Liver (tissue), 9 donors: Measurements from ENCODE around the gene TLE2. TPM values are rescaled to one million over a fixed set of nuclear protein-coding genes. Genes with fewer than 3 reads are reported as not detected.

ENCODE experiments used
- DNase-seq: peaks from one replicate; pipeline ENCODE4 v3.0.0-alpha.2; 2017; ENCODE audit warnings: low spot score
- H3K27ac ChIP-seq, 2 donors: one replicate each; pipeline ENCODE4 v1.7.0; 2013; ENCODE audit warnings: inconsistent platforms in 2 of 2, low read length in 2 of 2, control low read depth in 1 of 2, low read depth in 1 of 2, mild to moderate bottlenecking in 1 of 2
- H3K27me3 ChIP-seq, 4 donors: one replicate each; pipeline versions ENCODE4 v1.6.1 to v1.7.0; 2013; ENCODE audit warnings: low read length in 3 of 4, inconsistent platforms in 1 of 4, mild to moderate bottlenecking in 1 of 4, moderate library complexity in 1 of 4; ENCODE audit not compliant: control insufficient read depth in 4 of 4, insufficient read depth in 4 of 4
- H3K36me3 ChIP-seq, 4 donors: one replicate each; pipeline versions ENCODE4 v1.6.1 to v1.7.0; 2013; ENCODE audit warnings: low read length in 3 of 4, mild to moderate bottlenecking in 3 of 4, low read depth in 1 of 4, moderate library complexity in 1 of 4; ENCODE audit not compliant: control insufficient read depth in 4 of 4, insufficient read depth in 3 of 4
- H3K4me1 ChIP-seq, 4 donors: one replicate each; pipeline versions ENCODE4 v1.6.1 to v1.7.0; 2013; ENCODE audit warnings: low read length in 3 of 4, mild to moderate bottlenecking in 3 of 4, moderate library complexity in 1 of 4; ENCODE audit not compliant: control insufficient read depth in 4 of 4, insufficient read depth in 4 of 4
- H3K4me3 ChIP-seq, 3 donors: one replicate each; pipeline versions ENCODE4 v1.6.1 to v1.7.0; 2013; ENCODE audit warnings: low read length in 3 of 3, control low read depth in 1 of 3, low read depth in 1 of 3, mild to moderate bottlenecking in 1 of 3
- H3K9ac ChIP-seq, 2 donors: one replicate each; pipeline ENCODE4 v1.7.0; 2013; ENCODE audit warnings: low read length in 2 of 2, mild to moderate bottlenecking in 2 of 2, moderate library complexity in 2 of 2, control low read depth in 1 of 2, low read depth in 1 of 2
- H3K9me3 ChIP-seq, 4 donors: one replicate each; pipeline versions ENCODE4 v1.6.1 to v1.7.0; 2013; ENCODE audit warnings: low read length in 3 of 4; ENCODE audit not compliant: control insufficient read depth in 4 of 4
- EGR1 ChIP-seq, 2 donors: IDR thresholded peaks; 2 replicates each; pipeline ENCODE4 v1.6.1; 2016 to 2018; ENCODE audit warnings: antibody characterized with exemption in 2 of 2, low read depth in 2 of 2
- FOXA1 ChIP-seq: IDR thresholded peaks from 2 replicates; pipeline ENCODE4 v1.6.1; 2016; ENCODE audit warnings: antibody characterized with exemption
- FOXA2 ChIP-seq: IDR thresholded peaks from 2 replicates; pipeline ENCODE4 v1.6.1; 2016; ENCODE audit warnings: antibody characterized with exemption
- GABPA ChIP-seq, 2 donors: IDR thresholded peaks in 1 of 2; conservative IDR thresholded peaks in 1 of 2; 2 replicates each; pipeline ENCODE4 v1.6.1; 2016; ENCODE audit warnings: antibody characterized with exemption in 2 of 2, mild to moderate bottlenecking in 1 of 2, moderate library complexity in 1 of 2
- JUND ChIP-seq, 2 donors: IDR thresholded peaks; 2 replicates each; pipeline ENCODE4 v1.6.1; 2016; ENCODE audit warnings: antibody characterized with exemption in 2 of 2
- RAD21 ChIP-seq, 2 donors: IDR thresholded peaks; 2 replicates each; pipeline ENCODE4 v1.6.1; 2016; ENCODE audit warnings: antibody characterized with exemption in 2 of 2, mild to moderate bottlenecking in 2 of 2
- TAF1 ChIP-seq: conservative IDR thresholded peaks from 2 replicates; pipeline ENCODE4 v1.6.1; 2016; ENCODE audit warnings: antibody characterized with exemption, mild to moderate bottlenecking
- WGBS: extraction: QIAGEN DNeasy Blood & Tissue Kit; methylation state at CpG from one replicate; pipeline ENCODE4 v1.1.7; 2013; 5-methylcytosine and 5-hydroxymethylcytosine counted together
- polyA plus RNA-seq, 2 donors: library from polyadenylated mRNA; stranded (reverse) in 1 of 2; unstranded in 1 of 2; fragments of 200-250 nt in 1 of 2; fragments of >200 nt in 1 of 2; fragmentation: Nextera tagmentation in 1 of 2; extraction: Ambion mirVana in 1 of 2; gene quantifications; one replicate each; pipeline versions ENCODE4 v1.2.1 to v1.2.3, GENCODE V29; 2013 to 2015
- total RNA-seq, 2 donors: library from RNA; depleted of rRNA; stranded (reverse); fragments of >200 nt; gene quantifications; one replicate each; pipeline ENCODE4 v1.2.3, GENCODE V29; 2014
- TF ChIP-seq, protein P1 (sequence below): IDR thresholded peaks from 2 replicates; pipeline ENCODE4 v1.6.1; 2016; ENCODE audit warnings: antibody characterized with exemption
- TF ChIP-seq, protein P2 (sequence below): IDR thresholded peaks from 2 replicates; pipeline ENCODE4 v1.6.1; 2016; ENCODE audit warnings: antibody characterized with exemption
- donor health status: healthy.
- donor health status: healthy.
- donor health status: healthy.
- donor health status: healthy.
- donor health status: healthy.

The TLE2 gene
- total and polyA plus RNA-seq, 4 donors, result 3.6 to 9.3 (median 5.8) TPM

DNA sequence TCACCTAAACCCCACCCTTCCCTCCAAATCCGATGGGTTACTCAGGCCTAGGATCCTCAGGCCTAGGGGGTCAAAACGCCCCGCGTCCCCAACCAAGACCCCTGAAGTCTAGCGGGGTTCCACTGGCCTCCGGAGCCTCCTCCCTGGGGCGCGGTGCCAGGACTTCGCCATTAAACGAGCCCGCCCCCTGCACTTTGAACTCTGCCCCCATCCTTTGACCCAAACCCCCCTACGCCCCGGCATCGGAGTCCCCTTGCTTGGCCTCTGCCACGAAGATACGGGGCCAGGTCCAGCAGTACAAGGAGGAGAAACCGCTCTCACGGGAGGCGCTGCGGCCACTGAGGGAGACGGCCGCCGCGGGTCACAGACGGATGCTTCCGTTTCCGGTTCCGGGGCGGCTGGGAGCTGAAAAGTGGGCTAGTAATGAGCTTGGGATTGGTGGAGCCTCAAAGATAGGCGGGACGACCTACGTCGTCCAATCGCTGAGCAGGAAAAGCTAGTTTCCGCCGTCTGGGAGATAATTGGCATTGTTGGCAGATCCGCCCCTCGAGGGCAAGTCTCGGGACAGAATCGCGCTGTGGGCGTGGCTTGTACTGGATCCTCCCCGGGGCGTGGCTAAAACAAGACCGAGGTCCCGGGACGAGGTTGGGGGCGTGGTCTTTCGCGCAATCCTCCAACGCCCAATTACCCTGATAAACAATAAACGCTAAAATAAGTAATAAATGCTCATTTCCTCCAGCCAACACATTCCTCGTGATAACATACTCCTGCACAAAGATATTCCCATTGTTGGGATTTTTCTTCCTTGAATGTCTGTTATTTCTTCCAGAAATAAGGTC lies 78.6 kb downstream of the TLE2 start (continued):
- peak; percentile 77 for TF ChIP-seq TAF1
- TF ChIP-seq FOXA1, result no peak
- no peak for TF ChIP-seq JUND (IDR thresholded peaks at IDR 0.05)
- TF ChIP-seq GABPA (IDR thresholded peaks at IDR 0.05 in 1 of 2, conservative IDR thresholded peaks at IDR 0.05 in 1 of 2), result peak; percentile 97 to 99
- TF ChIP-seq, protein P1, sequence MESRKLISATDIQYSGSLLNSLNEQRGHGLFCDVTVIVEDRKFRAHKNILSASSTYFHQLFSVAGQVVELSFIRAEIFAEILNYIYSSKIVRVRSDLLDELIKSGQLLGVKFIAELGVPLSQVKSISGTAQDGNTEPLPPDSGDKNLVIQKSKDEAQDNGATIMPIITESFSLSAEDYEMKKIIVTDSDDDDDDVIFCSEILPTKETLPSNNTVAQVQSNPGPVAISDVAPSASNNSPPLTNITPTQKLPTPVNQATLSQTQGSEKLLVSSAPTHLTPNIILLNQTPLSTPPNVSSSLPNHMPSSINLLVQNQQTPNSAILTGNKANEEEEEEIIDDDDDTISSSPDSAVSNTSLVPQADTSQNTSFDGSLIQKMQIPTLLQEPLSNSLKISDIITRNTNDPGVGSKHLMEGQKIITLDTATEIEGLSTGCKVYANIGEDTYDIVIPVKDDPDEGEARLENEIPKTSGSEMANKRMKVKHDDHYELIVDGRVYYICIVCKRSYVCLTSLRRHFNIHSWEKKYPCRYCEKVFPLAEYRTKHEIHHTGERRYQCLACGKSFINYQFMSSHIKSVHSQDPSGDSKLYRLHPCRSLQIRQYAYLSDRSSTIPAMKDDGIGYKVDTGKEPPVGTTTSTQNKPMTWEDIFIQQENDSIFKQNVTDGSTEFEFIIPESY, result peak; percentile 97
- TF ChIP-seq, protein P2, sequence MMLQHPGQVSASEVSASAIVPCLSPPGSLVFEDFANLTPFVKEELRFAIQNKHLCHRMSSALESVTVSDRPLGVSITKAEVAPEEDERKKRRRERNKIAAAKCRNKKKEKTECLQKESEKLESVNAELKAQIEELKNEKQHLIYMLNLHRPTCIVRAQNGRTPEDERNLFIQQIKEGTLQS, result no peak
- no peak for TF ChIP-seq FOXA2
- no peak for TF ChIP-seq RAD21 (IDR thresholded peaks at IDR 0.05)

DNA sequence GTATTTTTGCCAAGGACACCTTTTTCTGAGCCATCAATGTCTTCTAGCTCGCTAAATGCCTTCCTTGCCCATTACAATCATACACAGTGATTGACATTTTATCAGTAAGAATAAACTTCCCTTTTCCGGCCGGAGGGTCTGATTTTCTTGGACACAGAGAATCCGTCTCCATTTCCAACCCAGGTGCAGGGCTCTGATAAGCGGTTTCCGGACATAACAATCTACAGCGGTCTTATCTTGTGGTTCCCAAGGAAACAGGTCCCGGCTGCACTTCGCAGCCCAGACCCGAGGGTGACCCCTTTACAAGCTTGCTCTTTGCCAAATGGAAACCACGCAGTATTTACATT lies 79.2 kb downstream of the TLE2 start:
- Histone ChIP-seq H3K4me1 (peaks cover 6 to 23% (median 17%) of the 10 kb centered on the region in 4 donors), H3K9ac (peak overlapping the region; percentile 67 to 77), H3K36me3 (no peaks in the 10 kb centered on the region), H3K4me3 (peak overlapping the region; percentile 82 to 97 (median 93)), H3K27ac (peak overlapping the region; percentile 94 to 97), H3K27me3 (no peaks in the 10 kb centered on the region), H3K9me3 (no peaks in the 10 kb centered on the region)
- TF ChIP-seq FOXA2 (no peak), EGR1 (IDR thresholded peaks at IDR 0.05; ENCODE audit: low read depth in 2 of 2) (no peak), GABPA (IDR thresholded peaks at IDR 0.05 in 1 of 2, conservative IDR thresholded peaks at IDR 0.05 in 1 of 2) (no peak), JUND (IDR thresholded peaks at IDR 0.05) (no peak)
- TF ChIP-seq, protein P2, result no peak
- no peak for DNase-seq
- under 1% methylated on average over 11 of the region's 11 CpGs for WGBS

Other genes starting within 250 kb of the TLE2 start
- gene SGTA, start 246.0 kb downstream of the TLE2 start, total RNA-seq, result 10 to 100 TPM; 16.7 to 23.2 TPM
- gene SGTA, start 246.0 kb downstream of the TLE2 start, polyA plus RNA-seq, result 10 to 100 TPM; 18.9 to 38.4 TPM
- 10 to 100 TPM; 45.6 to 56.2 TPM for gene THOP1, start 243.8 kb downstream of the TLE2 start, total RNA-seq
- 10 to 100 TPM; 39.1 to 43.8 TPM for gene THOP1, start 243.8 kb downstream of the TLE2 start, polyA plus RNA-seq
- 1 to 10 TPM; 2.7 to 3.3 TPM for gene ZNF554, start 209.4 kb downstream of the TLE2 start, total RNA-seq
- 1 to 10 TPM in 1 of 2 donors, under 1 TPM in 1; 0.94 to 1.5 TPM for gene ZNF554, start 209.4 kb downstream of the TLE2 start, polyA plus RNA-seq
- gene ZNF555, start 187.8 kb downstream of the TLE2 start, total RNA-seq, result 1 to 10 TPM; 2.4 to 2.8 TPM
- 1 to 10 TPM; 1.3 to 2.0 TPM for gene ZNF555, start 187.8 kb downstream of the TLE2 start, polyA plus RNA-seq
- gene ZNF556, start 161.9 kb downstream of the TLE2 start, total RNA-seq, result under 1 TPM in 1 of 2 donors, not detected in 1; 0.08 TPM
- gene ZNF556, start 161.9 kb downstream of the TLE2 start, polyA plus RNA-seq, result not detected
- gene ZNF57, start 128.4 kb downstream of the TLE2 start, total RNA-seq, result 1 to 10 TPM; 1.4 to 2.8 TPM
- gene ZNF57, start 128.4 kb downstream of the TLE2 start, polyA plus RNA-seq, result 1 to 10 TPM; 1.3 to 2.1 TPM
- 1 to 10 TPM; 2.6 to 3.5 TPM for gene ZNF77, start 84.3 kb downstream of the TLE2 start, total RNA-seq
- 1 to 10 TPM in 1 of 2 donors, under 1 TPM in 1; 0.90 to 1.1 TPM for gene ZNF77, start 84.3 kb downstream of the TLE2 start, polyA plus RNA-seq
- gene TLE6, start 51.7 kb downstream of the TLE2 start, total RNA-seq, result 1 to 10 TPM in 1 of 2 donors, under 1 TPM in 1; 0.47 to 1.7 TPM
- 1 to 10 TPM in 1 of 2 donors, under 1 TPM in 1; 0.78 to 2.8 TPM for gene TLE6, start 51.7 kb downstream of the TLE2 start, polyA plus RNA-seq
- gene TLE5, start 33.2 kb upstream of the TLE2 start, total RNA-seq, result 10 to 100 TPM; 48.0 to 61.7 TPM
- gene TLE5, start 33.2 kb upstream of the TLE2 start, polyA plus RNA-seq, result 100 to 1,000 TPM in 1 of 2 donors, 10 to 100 TPM in 1; 47.2 to 166 TPM
- 10 to 100 TPM; 16.9 to 19.6 TPM for gene GNA11, start 65.1 kb upstream of the TLE2 start, total RNA-seq
- gene GNA11, start 65.1 kb upstream of the TLE2 start, polyA plus RNA-seq, result 10 to 100 TPM; 12.5 to 20.2 TPM
- 10 to 100 TPM in 1 of 2 donors, 1 to 10 TPM in 1; 1.6 to 10.4 TPM for gene GNA15, start 106.8 kb upstream of the TLE2 start, total RNA-seq
- gene GNA15, start 106.8 kb upstream of the TLE2 start, polyA plus RNA-seq, result 1 to 10 TPM in 1 of 2 donors, under 1 TPM in 1; 0.11 to 1.2 TPM
- gene S1PR4, start 149.5 kb upstream of the TLE2 start, total RNA-seq, result 10 to 100 TPM in 1 of 2 donors, 1 to 10 TPM in 1; 3.1 to 11.0 TPM
- gene S1PR4, start 149.5 kb upstream of the TLE2 start, polyA plus RNA-seq, result 1 to 10 TPM in 1 of 2 donors, under 1 TPM in 1; 0.93 to 1.2 TPM
- gene NCLN, start 156.7 kb upstream of the TLE2 start, total RNA-seq, result 10 to 100 TPM; 29.5 to 42.6 TPM
- gene NCLN, start 156.7 kb upstream of the TLE2 start, polyA plus RNA-seq, result 10 to 100 TPM; 34.2 to 50.8 TPM
- under 1 TPM; 0.19 to 0.33 TPM for gene CELF5, start 195.4 kb upstream of the TLE2 start, total RNA-seq
- gene CELF5, start 195.4 kb upstream of the TLE2 start, polyA plus RNA-seq, result under 1 TPM; 0.06 to 0.50 TPM